H1 (cell line): Measurements from ENCODE around the gene ZNF728.

ENCODE experiments used
- ASH2L ChIP-seq: fragments of 200-600, 300-600 bp; sonication (generic); IDR thresholded peaks from one replicate; pipeline ENCODE4 v1.7.1; 2017; ENCODE audit warnings: low read length
- CBX5 ChIP-seq: fragments of 300-800, 300-1000 bp; sonication (generic); IDR thresholded peaks from 2 replicates; pipeline ENCODE4 v1.7.1; 2016; ENCODE audit warnings: antibody characterized with exemption, low read length, low read depth
- EZH2 ChIP-seq: fragments of 200-600 bp; sonication (generic); IDR thresholded peaks from 2 replicates; pipeline ENCODE4 v1.7.1; 2012; ENCODE audit warnings: low read depth, mild to moderate bottlenecking, moderate library complexity, low read length, inconsistent platforms; ENCODE audit not compliant: severe bottlenecking
- GABPA ChIP-seq: IDR thresholded peaks from 2 replicates; pipeline ENCODE4 v1.6.1; 2011; ENCODE audit warnings: mild to moderate bottlenecking, low read length, moderate library complexity, borderline replicate concordance; ENCODE audit not compliant: insufficient read depth
- GTF2F1 ChIP-seq: IDR thresholded peaks from 2 replicates; pipeline ENCODE4 v1.6.1; 2012; ENCODE audit warnings: low read depth, low read length, improper control_type of control experiment, borderline replicate concordance
- KDM1A ChIP-seq: fragments of 200-600, 300-600 bp; sonication (generic); IDR thresholded peaks from 2 replicates; pipeline ENCODE4 v1.7.1; 2016; ENCODE audit warnings: mild to moderate bottlenecking, low read length, borderline replicate concordance
- KDM5A ChIP-seq: fragments of 200-600 bp; IDR thresholded peaks from 2 replicates; pipeline ENCODE4 v1.7.1; 2012; ENCODE audit warnings: mild to moderate bottlenecking, low read length, inconsistent platforms, mixed read lengths
- POLR2A ChIP-seq, 2 experiments: IDR thresholded peaks; 1 replicate in 1 of 2; 2 replicates in 1 of 2; pipeline ENCODE4 v1.6.1; 2011; ENCODE audit warnings: low read depth in 2 of 2, low read length in 2 of 2, mild to moderate bottlenecking in 2 of 2; ENCODE audit errors: control extremely low read depth in 1 of 2
- POLR2AphosphoS5 ChIP-seq: IDR thresholded peaks from 2 replicates; pipeline ENCODE4 v1.6.1; 2011; ENCODE audit warnings: low read depth, low read length
- RBBP5 ChIP-seq: IDR thresholded peaks from 2 replicates; pipeline ENCODE4 v1.7.1; 2012; ENCODE audit warnings: low read depth, mild to moderate bottlenecking, inconsistent platforms, low read length, moderate library complexity, borderline replicate concordance
- TCF12 ChIP-seq: IDR thresholded peaks from 2 replicates; pipeline ENCODE4 v1.6.1; 2011; ENCODE audit warnings: low read depth, mild to moderate bottlenecking, low read length
- ZNF274 ChIP-seq: IDR thresholded peaks from 2 replicates; pipeline ENCODE4 v1.7.0; 2012; ENCODE audit warnings: low read length, borderline replicate concordance; ENCODE audit errors: extremely low read depth
- TF ChIP-seq, protein P1 (sequence below), 3 experiments: IDR thresholded peaks; 1 replicate in 2 of 3; 2 replicates in 1 of 3; pipeline versions ENCODE4 v1.5.1 to v1.6.1; 2011; ENCODE audit warnings: low read length in 3 of 3, mild to moderate bottlenecking in 3 of 3, inconsistent platforms in 2 of 3, low read depth in 1 of 3, moderate library complexity in 1 of 3; ENCODE audit not compliant: insufficient read depth in 1 of 3; ENCODE audit errors: control extremely low read depth in 1 of 3

GRCh38 chr19:23052349-23052748, 49.4 kb upstream of the ZNF728 start:
- TF ChIP-seq GABPA = no peak
- TF ChIP-seq, protein P1, sequence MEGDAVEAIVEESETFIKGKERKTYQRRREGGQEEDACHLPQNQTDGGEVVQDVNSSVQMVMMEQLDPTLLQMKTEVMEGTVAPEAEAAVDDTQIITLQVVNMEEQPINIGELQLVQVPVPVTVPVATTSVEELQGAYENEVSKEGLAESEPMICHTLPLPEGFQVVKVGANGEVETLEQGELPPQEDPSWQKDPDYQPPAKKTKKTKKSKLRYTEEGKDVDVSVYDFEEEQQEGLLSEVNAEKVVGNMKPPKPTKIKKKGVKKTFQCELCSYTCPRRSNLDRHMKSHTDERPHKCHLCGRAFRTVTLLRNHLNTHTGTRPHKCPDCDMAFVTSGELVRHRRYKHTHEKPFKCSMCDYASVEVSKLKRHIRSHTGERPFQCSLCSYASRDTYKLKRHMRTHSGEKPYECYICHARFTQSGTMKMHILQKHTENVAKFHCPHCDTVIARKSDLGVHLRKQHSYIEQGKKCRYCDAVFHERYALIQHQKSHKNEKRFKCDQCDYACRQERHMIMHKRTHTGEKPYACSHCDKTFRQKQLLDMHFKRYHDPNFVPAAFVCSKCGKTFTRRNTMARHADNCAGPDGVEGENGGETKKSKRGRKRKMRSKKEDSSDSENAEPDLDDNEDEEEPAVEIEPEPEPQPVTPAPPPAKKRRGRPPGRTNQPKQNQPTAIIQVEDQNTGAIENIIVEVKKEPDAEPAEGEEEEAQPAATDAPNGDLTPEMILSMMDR (IDR thresholded peaks at IDR 0.05; ENCODE audit: control extremely low read depth in 1 of 3, insufficient read depth in 1 of 3, low read depth in 1 of 3, low read length in 3 of 3) = no peak
- TF ChIP-seq KDM5A = no peak
- TF ChIP-seq POLR2AphosphoS5 = no peak
- no peak for TF ChIP-seq ZNF274
- no peak for TF ChIP-seq EZH2
- TF ChIP-seq POLR2A (IDR thresholded peaks at IDR 0.05; ENCODE audit: control extremely low read depth in 1 of 2, low read depth in 2 of 2, low read length in 2 of 2) = no peak
- no peak for TF ChIP-seq RBBP5
- TF ChIP-seq ASH2L = no peak
- TF ChIP-seq TCF12 = no peak
- no peak for TF ChIP-seq GTF2F1
- TF ChIP-seq CBX5 = no peak
- TF ChIP-seq KDM1A = no peak
